ENCODE measurements around the gene CEACAM4.

Gene CEACAM4

GRCh38 chr19:41569481-41570150, 57.3 kb downstream of the CEACAM4 start:
- Histone ChIP-seq H3K4me2 (ENCODE audit: low read depth, low read length, poor library complexity, severe bottlenecking) (no peak overlapping the region), H3K4me3 (ENCODE audit: insufficient read depth, low read length, poor library complexity, severe bottlenecking) (no peak overlapping the region), H3K36me3 (ENCODE audit: low read length) (no peaks in the 10 kb centered on the region), H3F3A (ENCODE audit: insufficient read depth) (no peaks in the 10 kb centered on the region), H3K27ac (ENCODE audit: low read depth, low read length) (no peak overlapping the region), H4K20me1 (ENCODE audit: low read depth, low read length) (no peaks in the 10 kb centered on the region), H2AFZ (ENCODE audit: low read depth, low read length, severe bottlenecking) (no peak overlapping the region), H3K79me2 (ENCODE audit: insufficient read depth, low read length) (no peaks in the 10 kb centered on the region), H3K9ac (ENCODE audit: low read length) (no peak overlapping the region), H3K9me2 (replicated peaks; ENCODE audit: insufficient read depth, low read length) (no peaks in the 10 kb centered on the region), H3K9me3 (ENCODE audit: insufficient read depth, low read length) (no peaks in the 10 kb centered on the region), H3K27me3 (ENCODE audit: low read length) (no peaks in the 10 kb centered on the region)
- TF ChIP-seq EZH2phosphoT487 (conservative IDR thresholded peaks at IDR 0.05; ENCODE audit: low read length) (no peak), CTCF (IDR thresholded peaks at IDR 0.05; ENCODE audit: insufficient read depth, low read length, poor library complexity, severe bottlenecking) (no peak)
